Measurements from ENCODE around the gene MSRB1.

Gene MSRB1

GRCh38 chr16:1918351-1919326 lies 24.4 kb downstream of the MSRB1 start, which contains the start of gene HS3ST6:
HS3ST6 (minus strand) TSS chr16:1918415; CDS start chr16:1918323, 92 bp downstream.
- no peaks in the 10 kb centered on the region for H3K9me2 ChIP-seq (ENCODE audit: low read depth, low read length)
- H2AFZ ChIP-seq (ENCODE audit: low read length), result no peak within 1 kb of the TSS
- peaks cover 3% of the 10 kb centered on the region; the same call in 1 of the 2 replicates for H3K27me3 ChIP-seq (ENCODE audit: insufficient read depth, low read length)
- TF ChIP-seq EZH2 (IDR thresholded peaks at IDR 0.05; ENCODE audit: borderline replicate concordance, low read length) (no peak), CTCF (IDR thresholded peaks at IDR 0.05; ENCODE audit: low read length) (no peak)
- no peak within 1 kb of the TSS for H3K27ac ChIP-seq (ENCODE audit: low read depth, low read length, poor library complexity, severe bottlenecking)
- H3F3A ChIP-seq (ENCODE audit: insufficient read depth, low read length), result no peaks in the 10 kb centered on the region
- H4K20me1 ChIP-seq (ENCODE audit: insufficient read depth, low read length), result no peaks in the 10 kb centered on the region
- H3K4me3 ChIP-seq (ENCODE audit: low read depth, low read length, poor library complexity, severe bottlenecking), result no peak within 1 kb of the TSS
- H3K79me2 ChIP-seq (ENCODE audit: insufficient read depth, low read length), result no peaks in the 10 kb centered on the region
- no peak within 1 kb of the TSS for H3K4me2 ChIP-seq (ENCODE audit: low read length)
- no peak within 1 kb of the TSS for H3K9ac ChIP-seq (ENCODE audit: low read length)
- no peaks in the 10 kb centered on the region for H3K9me3 ChIP-seq (ENCODE audit: low read length)
- no peaks in the 10 kb centered on the region for H3K4me1 ChIP-seq (ENCODE audit: insufficient read depth, low read length, severe bottlenecking)
- H3K36me3 ChIP-seq (ENCODE audit: insufficient read depth, low read length), result no peaks in the 10 kb centered on the region

- Histone ChIP-seq H3K27ac (ENCODE audit: low read depth, low read length, poor library complexity, severe bottlenecking) (no peak overlapping the region), H3K4me1 (ENCODE audit: insufficient read depth, low read length, severe bottlenecking) (no peaks in the 10 kb centered on the region), H3K4me2 (ENCODE audit: low read length) (no peak overlapping the region), H3K79me2 (ENCODE audit: insufficient read depth, low read length) (no peaks in the 10 kb centered on the region), H4K20me1 (ENCODE audit: insufficient read depth, low read length) (no peaks in the 10 kb centered on the region), H3K36me3 (ENCODE audit: insufficient read depth, low read length) (no peaks in the 10 kb centered on the region), H3F3A (ENCODE audit: insufficient read depth, low read length) (no peaks in the 10 kb centered on the region), H2AFZ (ENCODE audit: low read length) (no peak overlapping the region), H3K9me2 (ENCODE audit: low read depth, low read length) (no peaks in the 10 kb centered on the region), H3K4me3 (ENCODE audit: low read depth, low read length, poor library complexity, severe bottlenecking) (no peak overlapping the region), H3K9me3 (ENCODE audit: low read length) (no peaks in the 10 kb centered on the region), H3K27me3 (ENCODE audit: insufficient read depth, low read length) (peaks cover 3% of the 10 kb centered on the region; the same call in 1 of the 2 replicates), H3K9ac (ENCODE audit: low read length) (no peak overlapping the region)
- TF ChIP-seq CTCF (IDR thresholded peaks at IDR 0.05; ENCODE audit: low read length) (no peak), EZH2 (IDR thresholded peaks at IDR 0.05; ENCODE audit: borderline replicate concordance, low read length) (no peak)
These were observed 25.2 kb downstream of the MSRB1 start for GRCh38 chr16:1917665-1918350.

- H3K4me2 ChIP-seq (ENCODE audit: low read length), result no peak overlapping the region
- H3K9me2 ChIP-seq (ENCODE audit: low read depth, low read length), result no peaks in the 10 kb centered on the region
- no peaks in the 10 kb centered on the region for H4K20me1 ChIP-seq (ENCODE audit: insufficient read depth, low read length)
- TF ChIP-seq CTCF (IDR thresholded peaks at IDR 0.05; ENCODE audit: low read length) (no peak), EZH2 (IDR thresholded peaks at IDR 0.05; ENCODE audit: borderline replicate concordance, low read length) (no peak)
- H3K9ac ChIP-seq (ENCODE audit: low read length), result no peak overlapping the region
- no peak overlapping the region for H3K27ac ChIP-seq (ENCODE audit: low read depth, low read length, poor library complexity, severe bottlenecking)
- no peaks in the 10 kb centered on the region for H3F3A ChIP-seq (ENCODE audit: insufficient read depth, low read length)
- H3K9me3 ChIP-seq (ENCODE audit: low read length), result no peaks in the 10 kb centered on the region
- no peak overlapping the region for H2AFZ ChIP-seq (ENCODE audit: low read length)
- no peaks in the 10 kb centered on the region for H3K79me2 ChIP-seq (ENCODE audit: insufficient read depth, low read length)
- peaks cover 3% of the 10 kb centered on the region; the same call in 1 of the 2 replicates for H3K27me3 ChIP-seq (ENCODE audit: insufficient read depth, low read length)
- no peak overlapping the region for H3K4me3 ChIP-seq (ENCODE audit: low read depth, low read length, poor library complexity, severe bottlenecking)
- no peaks in the 10 kb centered on the region for H3K4me1 ChIP-seq (ENCODE audit: insufficient read depth, low read length, severe bottlenecking)
- H3K36me3 ChIP-seq (ENCODE audit: insufficient read depth, low read length), result no peaks in the 10 kb centered on the region
These were observed 25.8 kb downstream of the MSRB1 start for GRCh38 chr16:1917056-1917664.

All from OCI-LY1 (cell line).